HCT116 (cell line): ENCODE results near the gene ARRDC5.
"Not testable (repeated sequence)": the region's sequence is repeated elsewhere in the genome, so short reads cannot be mapped to it uniquely, and the experiment has no call there.

ENCODE experiments used
- EZH2phosphoT487 ChIP-seq: fragments of 200-600 bp; IDR thresholded peaks from 2 replicates; pipeline ENCODE4 v1.6.1; 2018; ENCODE audit warnings: antibody characterized with exemption, borderline replicate concordance
- TF ChIP-seq, protein P1 (sequence below), 3 experiments: fragments of 200-600 bp in 1 of 3; sonication (generic) in 1 of 3; IDR thresholded peaks in 2 of 3; conservative IDR thresholded peaks in 1 of 3; 2 replicates each; pipeline ENCODE4 v1.5.1; 2012 to 2017; ENCODE audit warnings: low read depth in 2 of 3, low read length in 2 of 3, antibody characterized with exemption in 1 of 3, borderline replicate concordance in 1 of 3, control low read depth in 1 of 3, mild to moderate bottlenecking in 1 of 3, mixed read lengths in 1 of 3, mixed run types in 1 of 3, moderate library complexity in 1 of 3; ENCODE audit not compliant: insufficient read depth in 1 of 3

DNA sequence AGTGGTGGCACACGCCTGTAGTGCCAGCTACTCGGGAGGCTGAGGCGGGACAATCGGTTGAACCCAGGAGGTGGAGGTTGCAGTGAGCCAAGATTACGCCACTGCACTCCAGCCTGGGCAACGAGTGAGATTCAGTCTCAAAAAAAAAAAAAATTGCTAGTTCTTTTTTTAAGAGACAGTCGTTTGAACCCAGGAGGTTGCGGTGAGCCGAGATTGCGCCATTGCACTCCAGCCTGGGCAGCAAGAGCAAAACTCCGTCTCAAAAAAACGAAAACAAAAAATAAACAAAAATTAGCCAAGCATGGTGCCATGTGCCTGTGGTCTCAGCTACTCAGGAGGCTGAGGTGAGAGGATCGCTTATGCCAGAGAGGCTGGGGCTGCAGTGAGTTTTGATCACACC is 1.8 kb downstream of the ARRDC5 start:
- TF ChIP-seq, protein P1, sequence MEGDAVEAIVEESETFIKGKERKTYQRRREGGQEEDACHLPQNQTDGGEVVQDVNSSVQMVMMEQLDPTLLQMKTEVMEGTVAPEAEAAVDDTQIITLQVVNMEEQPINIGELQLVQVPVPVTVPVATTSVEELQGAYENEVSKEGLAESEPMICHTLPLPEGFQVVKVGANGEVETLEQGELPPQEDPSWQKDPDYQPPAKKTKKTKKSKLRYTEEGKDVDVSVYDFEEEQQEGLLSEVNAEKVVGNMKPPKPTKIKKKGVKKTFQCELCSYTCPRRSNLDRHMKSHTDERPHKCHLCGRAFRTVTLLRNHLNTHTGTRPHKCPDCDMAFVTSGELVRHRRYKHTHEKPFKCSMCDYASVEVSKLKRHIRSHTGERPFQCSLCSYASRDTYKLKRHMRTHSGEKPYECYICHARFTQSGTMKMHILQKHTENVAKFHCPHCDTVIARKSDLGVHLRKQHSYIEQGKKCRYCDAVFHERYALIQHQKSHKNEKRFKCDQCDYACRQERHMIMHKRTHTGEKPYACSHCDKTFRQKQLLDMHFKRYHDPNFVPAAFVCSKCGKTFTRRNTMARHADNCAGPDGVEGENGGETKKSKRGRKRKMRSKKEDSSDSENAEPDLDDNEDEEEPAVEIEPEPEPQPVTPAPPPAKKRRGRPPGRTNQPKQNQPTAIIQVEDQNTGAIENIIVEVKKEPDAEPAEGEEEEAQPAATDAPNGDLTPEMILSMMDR (IDR thresholded peaks at IDR 0.05 in 2 of 3, conservative IDR thresholded peaks at IDR 0.05 in 1 of 3; ENCODE audit: borderline replicate concordance in 1 of 3, insufficient read depth in 1 of 3, low read depth in 2 of 3, low read length in 2 of 3): not testable (repeated sequence)
- not testable (repeated sequence) for TF ChIP-seq EZH2phosphoT487
